Transverse colon (tissue), 3 donors: ENCODE data around the gene SESN3.

Experiments used
- CTCF ChIP-seq, 5 experiments: fragments of 200-600 bp in 3 of 5; fragments of 450-650 bp in 2 of 5; sonication (generic) in 3 of 5; IDR thresholded peaks; 1 replicate in 2 of 5; 2 replicates in 3 of 5; pipeline ENCODE4 v1.5.1; 2016 to 2017; ENCODE audit warnings: antibody characterized with exemption in 5 of 5, inconsistent platforms in 3 of 5, mild to moderate bottlenecking in 2 of 5, moderate library complexity in 1 of 5
- POLR2A ChIP-seq: fragments of 450-650 bp; IDR thresholded peaks from one replicate; pipeline ENCODE4 v1.6.1; 2016; ENCODE audit warnings: antibody characterized with exemption, mild to moderate bottlenecking, moderate library complexity

DNA sequence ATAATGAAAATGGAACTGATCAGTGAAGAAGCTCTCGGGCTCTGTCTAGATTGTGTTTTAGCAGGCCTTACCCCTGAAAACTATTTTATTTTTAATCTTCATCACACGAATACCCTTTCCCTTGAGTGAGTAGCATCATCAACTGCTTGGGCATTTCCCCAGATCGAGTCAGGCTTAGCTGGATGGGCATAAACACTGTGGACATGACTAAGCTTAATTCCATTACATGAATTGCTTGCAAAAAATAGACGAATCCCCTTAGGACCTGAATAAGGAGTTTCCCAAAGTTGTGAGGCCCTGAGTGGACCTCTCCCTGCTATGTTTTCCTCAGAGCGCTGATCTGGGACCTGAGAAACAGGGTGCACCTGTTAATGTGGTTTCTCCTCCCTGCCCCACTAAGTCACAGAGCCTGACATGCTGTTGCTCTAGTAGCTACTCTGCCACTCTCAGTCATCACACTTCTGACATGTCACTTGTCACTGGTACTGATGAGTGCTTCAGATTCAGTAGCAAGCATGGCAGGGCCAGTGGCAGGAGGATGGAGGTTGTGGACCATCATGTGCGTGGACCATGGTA lies 87.8 kb downstream of the SESN3 start:
- no peak for TF ChIP-seq CTCF (IDR thresholded peaks at IDR 0.05)
- no peak for TF ChIP-seq POLR2A
